Left ventricle myocardium inferior (tissue), 1 donor: Measurements from ENCODE around the gene PREB. TPM values are rescaled to one million over a fixed set of nuclear protein-coding genes. Genes with fewer than 3 reads are reported as not detected.
A peak's percentile ranks its signal among the peaks of the same experiment; 100 is the strongest.
"Not testable (repeated sequence)": the region's sequence is repeated elsewhere in the genome, so short reads cannot be mapped to it uniquely, and the experiment has no call there.

Source experiments
- DNase-seq: peaks from one replicate; pipeline ENCODE4 v3.0.0-alpha.2; 2020
- H3K27ac ChIP-seq: fragments of 200-600 bp; replicated peaks from 2 replicates; pipeline ENCODE4 v1.8.0; 2021
- H3K27me3 ChIP-seq: fragments of 200-600 bp; 2 replicates; pipeline ENCODE4 v1.8.0; 2021; ENCODE audit warnings: low read depth
- H3K36me3 ChIP-seq: fragments of 200-600 bp; 2 replicates; pipeline ENCODE4 v1.8.0; 2021
- H3K4me1 ChIP-seq: fragments of 200-600 bp; 2 replicates; pipeline ENCODE4 v1.8.0; 2021
- H3K4me3 ChIP-seq: fragments of 200-600 bp; 2 replicates; pipeline ENCODE4 v1.8.0; 2021; ENCODE audit warnings: mild to moderate bottlenecking, moderate library complexity
- H3K9me3 ChIP-seq: fragments of 200-600 bp; replicated peaks from 2 replicates; pipeline ENCODE4 v1.8.0; 2021
- intact Hi-C: fragments of 100-400 bp; cut with micrococcal nuclease; formaldehyde crosslinking; loops from one replicate; pipeline ENCODE4 v1.11.0; 2022
- total RNA-seq: library from RNA; stranded (reverse); fragmentation: NEBNext Ultra II Directional; extraction: Animal tissue kit (Norgen Biotek cat#: 25700); gene quantifications from one replicate; pipeline ENCODE4 v1.2.1, GENCODE V29; 2021
- TF ChIP-seq, protein P1 (sequence below): fragments of 200-600 bp; IDR thresholded peaks from 2 replicates; pipeline ENCODE4 v1.8.0; 2021; ENCODE audit warnings: antibody characterized with exemption, mild to moderate bottlenecking, borderline replicate concordance
- donor health status: DM: no; HTN: yes; CAD: no; lungs with severe emphysema.

Gene PREB
- total RNA-seq, 1 donor from 2014 or later: 54.6 TPM

DNA sequence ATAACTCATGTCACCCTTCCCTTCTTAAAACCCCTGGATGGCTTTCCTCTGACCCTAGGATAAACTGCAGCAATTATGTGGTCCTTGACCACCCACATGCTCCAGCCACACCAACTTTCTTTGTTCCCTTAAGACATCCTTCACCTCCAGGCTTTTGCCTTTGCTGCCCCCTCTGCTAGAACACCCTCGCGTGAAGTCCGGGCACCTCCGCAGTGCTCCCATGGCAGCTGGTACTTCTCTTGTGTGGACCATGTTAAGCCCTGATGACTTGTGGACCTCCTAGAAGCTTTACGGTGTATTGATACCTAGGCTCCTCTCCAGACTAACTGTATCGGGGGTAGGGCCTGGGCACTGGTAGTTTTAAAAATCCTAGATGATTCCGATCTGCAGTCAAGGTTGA lies 11.6 kb downstream of the PREB start:
- no peaks in the 10 kb centered on the region for H3K9me3 ChIP-seq
- H3K27me3 ChIP-seq: peaks cover 23% of the 10 kb centered on the region
- intact Hi-C loops: no loop called here
- peak overlapping the region; percentile 78 for H3K27ac ChIP-seq
- TF ChIP-seq, protein P1, sequence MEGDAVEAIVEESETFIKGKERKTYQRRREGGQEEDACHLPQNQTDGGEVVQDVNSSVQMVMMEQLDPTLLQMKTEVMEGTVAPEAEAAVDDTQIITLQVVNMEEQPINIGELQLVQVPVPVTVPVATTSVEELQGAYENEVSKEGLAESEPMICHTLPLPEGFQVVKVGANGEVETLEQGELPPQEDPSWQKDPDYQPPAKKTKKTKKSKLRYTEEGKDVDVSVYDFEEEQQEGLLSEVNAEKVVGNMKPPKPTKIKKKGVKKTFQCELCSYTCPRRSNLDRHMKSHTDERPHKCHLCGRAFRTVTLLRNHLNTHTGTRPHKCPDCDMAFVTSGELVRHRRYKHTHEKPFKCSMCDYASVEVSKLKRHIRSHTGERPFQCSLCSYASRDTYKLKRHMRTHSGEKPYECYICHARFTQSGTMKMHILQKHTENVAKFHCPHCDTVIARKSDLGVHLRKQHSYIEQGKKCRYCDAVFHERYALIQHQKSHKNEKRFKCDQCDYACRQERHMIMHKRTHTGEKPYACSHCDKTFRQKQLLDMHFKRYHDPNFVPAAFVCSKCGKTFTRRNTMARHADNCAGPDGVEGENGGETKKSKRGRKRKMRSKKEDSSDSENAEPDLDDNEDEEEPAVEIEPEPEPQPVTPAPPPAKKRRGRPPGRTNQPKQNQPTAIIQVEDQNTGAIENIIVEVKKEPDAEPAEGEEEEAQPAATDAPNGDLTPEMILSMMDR: no peak
- peak overlapping the region; percentile 75 for H3K4me3 ChIP-seq
- DNase-seq: no peak
- peaks cover 32% of the 10 kb centered on the region for H3K4me1 ChIP-seq
- H3K36me3 ChIP-seq: no peaks in the 10 kb centered on the region

DNA sequence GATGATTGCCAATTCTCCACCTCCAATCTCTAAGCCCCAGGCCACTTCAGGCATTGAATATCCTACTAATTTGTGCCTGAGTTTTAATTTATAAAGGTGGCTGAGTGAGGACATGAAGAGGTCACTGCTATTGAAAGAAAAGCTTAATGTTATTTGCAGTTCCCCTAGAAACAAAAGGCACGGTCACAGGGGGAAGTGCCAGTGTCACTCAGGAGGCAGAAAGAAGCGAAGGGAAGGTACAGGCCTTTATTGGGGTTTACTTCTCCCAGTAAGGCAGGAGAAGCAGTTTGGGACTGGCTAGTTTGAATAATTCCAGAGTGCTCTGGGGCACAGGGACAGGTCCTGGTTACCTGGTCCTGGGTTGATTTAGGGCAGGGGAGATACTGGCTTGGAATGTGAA lies 12.5 kb downstream of the PREB start:
- no peak for DNase-seq
- Histone ChIP-seq H3K9me3 (no peaks in the 10 kb centered on the region), H3K36me3 (no peaks in the 10 kb centered on the region), H3K4me3 (no peak overlapping the region), H3K27ac (no peak overlapping the region), H3K4me1 (peaks cover 32% of the 10 kb centered on the region), H3K27me3 (peaks cover 32% of the 10 kb centered on the region)
- intact Hi-C loops: no loop called here
- TF ChIP-seq, protein P1: no peak

DNA sequence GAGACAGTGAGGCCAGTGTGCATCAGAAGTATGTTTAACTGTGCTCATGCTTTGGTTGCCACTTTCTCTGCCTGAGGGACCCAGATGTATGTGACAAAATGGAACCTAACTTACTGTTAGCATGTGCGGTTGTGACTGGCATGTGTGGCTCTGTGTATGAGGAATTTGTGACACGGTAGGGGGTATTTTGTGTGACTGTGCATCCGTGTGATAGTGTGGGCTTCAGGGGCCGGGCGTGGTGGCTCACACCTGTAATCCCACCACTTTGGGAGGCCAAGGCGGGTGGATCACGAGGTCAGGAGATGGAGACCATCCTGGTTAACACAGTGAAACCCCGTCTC lies 15.1 kb downstream of the PREB start:
- H3K27ac ChIP-seq, H3K9me3 ChIP-seq, DNase-seq, intact Hi-C loops, H3K36me3 ChIP-seq: not testable (repeated sequence)
- Histone ChIP-seq H3K27me3 (peaks cover 45% of the 10 kb centered on the region), H3K4me1 (peaks cover 26% of the 10 kb centered on the region), H3K4me3 (peak overlapping the region; percentile 60)

DNA sequence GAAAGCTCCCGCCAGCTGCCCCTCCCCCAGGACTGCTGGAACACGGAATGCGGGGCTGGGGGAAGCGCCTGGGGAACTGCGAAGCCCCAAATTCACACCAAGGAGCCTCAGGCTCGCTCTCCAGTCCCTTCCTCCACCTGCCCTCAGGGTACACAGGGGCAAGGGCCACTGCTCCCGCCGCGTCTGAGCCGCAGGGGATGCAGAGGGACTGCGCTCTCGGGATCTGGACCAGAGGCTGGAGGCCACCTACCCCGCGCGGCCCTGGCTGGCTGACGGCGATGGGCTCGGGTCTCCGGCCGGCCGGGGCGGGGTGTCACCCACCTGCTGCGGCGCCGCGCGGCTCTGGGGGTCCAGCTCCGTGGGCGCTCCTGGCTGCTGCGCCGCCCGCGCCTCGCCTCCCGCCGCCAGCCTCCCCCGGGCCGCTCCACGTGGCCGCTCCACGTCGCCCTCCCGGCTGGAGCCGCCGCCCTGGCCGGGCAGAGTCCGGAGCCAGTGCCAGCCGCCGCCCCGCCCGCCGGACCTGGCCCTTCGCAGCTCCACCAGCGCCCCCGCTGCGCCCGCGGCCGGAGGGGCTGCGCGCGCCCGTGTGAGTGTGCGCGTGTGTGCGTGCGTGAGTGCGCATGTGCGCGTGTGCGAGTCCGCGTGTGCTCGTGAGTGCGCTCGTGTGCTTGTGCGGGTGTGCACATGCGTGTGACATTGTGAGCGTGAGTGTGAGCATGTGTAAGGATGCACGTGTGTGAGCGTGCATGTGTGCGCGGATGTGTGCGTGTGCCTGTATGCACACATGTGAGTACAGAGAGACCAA lies 15.7 kb downstream of the PREB start, which contains the start of gene CGREF1:
Gene CGREF1, minus strand, starts transcription at position 604 of the 805 bp plus-strand sequence. CDS start 14,762 bp downstream, outside the sequence.
- Histone ChIP-seq H3K36me3 (no peaks in the 10 kb centered on the region), H3K9me3 (no peaks in the 10 kb centered on the region), H3K4me1 (peaks cover 21% of the 10 kb centered on the region), H3K27me3 (peaks cover 45% of the 10 kb centered on the region), H3K27ac (no peak within 1 kb of the TSS), H3K4me3 (peak within 1 kb of the TSS; percentile 60)
- TF ChIP-seq, protein P1: no peak
- intact Hi-C loops: no loop called here
- DNase-seq: no peak

DNA sequence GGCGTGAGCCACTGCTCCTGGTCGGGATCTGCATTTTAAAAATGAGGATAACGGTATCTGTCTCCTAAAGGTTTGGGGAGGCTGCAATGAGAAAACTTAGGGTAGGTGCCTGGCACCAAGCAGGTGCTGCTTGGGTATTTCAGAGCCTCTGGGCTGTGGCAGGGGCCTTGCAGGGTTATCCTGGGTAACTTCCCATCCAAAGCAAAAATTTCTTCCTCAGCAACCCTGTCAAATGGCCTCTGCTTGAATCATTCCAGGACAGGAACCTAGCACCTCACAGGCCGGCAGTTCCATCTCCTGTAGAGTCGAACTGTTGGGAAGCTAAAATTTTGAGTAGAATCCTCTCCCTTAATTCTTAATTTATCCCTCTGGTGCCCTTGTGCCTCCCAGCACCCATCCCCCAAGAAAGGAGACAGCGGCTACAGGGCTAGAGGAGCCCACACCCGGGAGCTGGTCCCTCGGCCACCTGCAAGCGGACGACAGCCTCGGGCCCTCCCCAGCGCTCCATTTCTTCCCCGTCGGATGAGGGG lies 16.4 kb downstream of the PREB start:
- intact Hi-C loops: no loop called here
- no peak overlapping the region for H3K27ac ChIP-seq
- TF ChIP-seq, protein P1: no peak
- no peak for DNase-seq
- H3K9me3 ChIP-seq: no peaks in the 10 kb centered on the region
- peaks cover 45% of the 10 kb centered on the region for H3K27me3 ChIP-seq
- H3K4me3 ChIP-seq: peak overlapping the region; percentile 60
- peaks cover 15% of the 10 kb centered on the region for H3K4me1 ChIP-seq
- H3K36me3 ChIP-seq: no peaks in the 10 kb centered on the region

DNA sequence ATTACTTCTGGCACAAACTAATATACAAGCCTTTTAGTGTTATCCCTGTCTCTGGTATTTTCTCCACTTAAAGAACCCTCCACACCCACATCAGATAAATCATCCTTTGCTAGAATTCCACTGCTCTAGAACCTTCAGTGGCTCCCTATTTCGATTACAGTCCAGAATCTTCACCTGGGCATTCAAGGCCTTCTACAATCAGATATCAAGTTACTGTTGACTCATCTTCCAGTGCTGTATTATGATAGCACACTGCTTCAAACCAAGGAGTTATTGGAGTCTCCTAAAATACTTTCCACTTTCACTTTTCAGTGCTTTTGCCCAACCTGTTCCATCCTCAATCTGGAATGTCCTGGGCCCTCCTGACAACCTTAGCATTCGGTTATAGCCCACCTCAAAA lies 18.9 kb downstream of the PREB start:
- DNase-seq: no peak
- H3K27ac ChIP-seq: no peak overlapping the region
- H3K4me3 ChIP-seq: no peak overlapping the region
- no peaks in the 10 kb centered on the region for H3K36me3 ChIP-seq
- intact Hi-C loops: no loop called here
- H3K27me3 ChIP-seq: peaks cover 45% of the 10 kb centered on the region
- peaks cover 11% of the 10 kb centered on the region for H3K4me1 ChIP-seq
- H3K9me3 ChIP-seq: no peaks in the 10 kb centered on the region
- TF ChIP-seq, protein P1: no peak

DNA sequence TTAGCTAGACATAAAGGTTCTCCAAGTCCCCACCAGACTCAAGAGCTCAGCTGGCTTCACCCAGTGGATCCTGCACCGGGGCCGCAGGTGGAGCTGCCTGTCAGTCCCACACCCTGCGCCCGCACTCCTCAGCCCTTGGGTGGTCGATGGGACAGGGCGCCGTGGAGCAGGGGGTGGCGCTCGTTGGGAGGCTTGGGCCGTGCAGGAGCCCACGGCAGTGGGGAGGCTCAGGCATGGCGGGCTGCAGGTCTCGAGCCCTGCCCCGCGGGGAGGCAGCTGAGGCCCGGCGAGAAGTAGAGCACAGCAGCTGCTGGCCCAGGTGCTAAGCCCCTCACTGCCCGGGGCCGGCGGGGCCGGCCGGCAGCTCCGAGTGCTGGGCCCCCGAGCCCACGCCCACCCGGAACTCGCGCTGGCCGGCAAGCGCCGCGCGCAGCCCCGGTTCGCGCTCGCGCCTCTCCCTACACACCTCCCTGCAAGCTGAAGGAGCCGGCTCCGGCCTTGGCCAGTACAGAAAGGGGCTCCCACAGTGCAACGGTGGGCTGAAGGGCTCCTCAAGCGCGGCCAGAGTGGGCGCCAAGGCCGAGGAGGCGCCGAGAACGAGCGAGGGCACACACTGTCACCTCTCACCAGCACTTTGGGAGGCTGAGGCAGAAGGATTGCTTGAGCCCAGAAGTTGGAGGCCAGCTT lies 22.9 kb downstream of the PREB start:
- peaks cover 37% of the 10 kb centered on the region for H3K27me3 ChIP-seq
- H3K36me3 ChIP-seq, DNase-seq, H3K27ac ChIP-seq, intact Hi-C loops, H3K4me3 ChIP-seq, H3K4me1 ChIP-seq, H3K9me3 ChIP-seq: not testable (repeated sequence)

DNA sequence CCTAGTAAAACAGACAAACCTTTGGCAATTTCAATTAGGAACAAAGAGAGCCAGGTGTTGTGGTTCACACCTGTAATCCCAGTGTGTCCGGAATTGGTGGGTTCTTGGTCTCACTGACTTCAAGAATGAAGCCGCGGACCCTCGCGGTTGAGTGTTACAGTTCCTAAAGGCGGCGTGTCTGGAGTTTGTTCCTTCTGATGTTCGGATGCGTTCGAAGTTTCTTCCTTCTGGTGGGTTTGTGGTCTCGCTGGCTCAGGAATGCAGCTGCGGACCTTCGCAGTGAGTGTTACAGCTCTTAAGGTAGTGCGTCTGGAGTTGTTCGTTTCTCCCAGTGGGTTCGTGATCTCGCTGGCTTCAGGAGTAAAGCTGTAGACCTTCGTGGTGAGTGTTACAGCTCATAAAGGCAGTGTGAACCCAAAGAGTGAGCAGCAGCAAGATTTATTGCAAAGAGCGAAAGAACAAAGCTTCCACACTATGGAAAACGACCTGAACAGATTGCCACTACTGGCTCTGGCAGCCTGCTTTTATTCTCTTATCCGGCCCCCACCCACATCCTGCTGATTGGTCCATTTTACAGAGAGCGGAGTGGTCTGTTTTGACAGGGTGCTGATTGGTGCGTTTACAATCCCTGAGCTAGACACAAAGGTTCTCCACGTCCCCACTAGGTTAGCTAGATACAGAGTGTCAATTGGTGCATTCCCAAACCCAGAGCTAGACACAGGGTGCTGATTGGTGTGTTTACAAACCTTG lies 23.7 kb downstream of the PREB start:
- H3K9me3 ChIP-seq, DNase-seq, intact Hi-C loops, H3K27ac ChIP-seq, H3K36me3 ChIP-seq, H3K4me3 ChIP-seq, H3K4me1 ChIP-seq: not testable (repeated sequence)
- H3K27me3 ChIP-seq: peaks cover 37% of the 10 kb centered on the region
